A673 (cell line): ENCODE data around the gene ZNF541. TPM values are rescaled to one million over a fixed set of nuclear protein-coding genes. Genes with fewer than 3 reads are reported as not detected.

Experiments
- BruUV-seq: library from RNA; stranded (reverse); fragments of 400-500 nt; replicated peaks from 2 replicates; lab custom pipeline; 2021; lab: Mats Ljungman, UMichigan
- CTCF ChIA-PET: fragments of 300-600 bp; sonication (Branson Sonifier 250); formaldehyde crosslinking; loops from one replicate; lab custom pipeline; 2022; ENCODE audit warnings: antibody characterized with exemption; lab: Charles Lee
- POLR2A ChIA-PET: fragments of 300-600 bp; sonication (Branson Sonifier 250); formaldehyde crosslinking; loops from one replicate; lab custom pipeline; 2022; ENCODE audit warnings: antibody characterized with exemption; ENCODE audit not compliant: low non-redundant PET; lab: Charles Lee
- DNase-seq: peaks from one replicate; pipeline ENCODE4 v3.0.0-alpha.2; 2015; ENCODE audit warnings: low spot score
- H3K27ac ChIP-seq: fragments of 200-600 bp; sonication (generic); 2 replicates; pipeline ENCODE4 v1.5.1; 2016; ENCODE audit warnings: mixed run types, low read depth, mild to moderate bottlenecking, mixed read lengths, antibody characterized with exemption, low read length; ENCODE audit not compliant: poor library complexity, severe bottlenecking
- H3K27me3 ChIP-seq: fragments of 200-600 bp; sonication (generic); replicated peaks from 2 replicates; pipeline ENCODE4 v1.6.1; 2017; ENCODE audit warnings: mixed run types, low read depth, mild to moderate bottlenecking, mixed read lengths, antibody characterized with exemption, low read length; ENCODE audit not compliant: insufficient read depth, poor library complexity
- H3K36me3 ChIP-seq: fragments of 200-600 bp; sonication (generic); 2 replicates; pipeline ENCODE4 v1.6.1; 2016; ENCODE audit warnings: mixed run types, mild to moderate bottlenecking, mixed read lengths, antibody characterized with exemption, low read length; ENCODE audit not compliant: insufficient read depth, poor library complexity, severe bottlenecking
- H3K4me1 ChIP-seq: fragments of 200-600 bp; sonication (generic); 2 replicates; pipeline ENCODE4 v1.6.1; 2017; ENCODE audit warnings: mixed run types, mild to moderate bottlenecking, mixed read lengths, antibody characterized with exemption, low read length; ENCODE audit not compliant: insufficient read depth, poor library complexity, severe bottlenecking
- H3K4me3 ChIP-seq: fragments of 200-600 bp; sonication (generic); 2 replicates; pipeline ENCODE4 v1.5.1; 2016; ENCODE audit warnings: low read depth, mixed run types, mild to moderate bottlenecking, mixed read lengths, low read length; ENCODE audit not compliant: poor library complexity, severe bottlenecking
- H3K9me3 ChIP-seq: fragments of 200-600 bp; sonication (generic); 2 replicates; pipeline ENCODE4 v1.6.1; 2016; ENCODE audit warnings: mixed run types, low read depth, mild to moderate bottlenecking, mixed read lengths, antibody characterized with exemption, low read length; ENCODE audit not compliant: poor library complexity, severe bottlenecking
- CTCF ChIP-seq: fragments of 300-800, 200-600 bp; sonication (generic); conservative IDR thresholded peaks from 2 replicates; pipeline ENCODE4 v1.5.1; 2017; ENCODE audit warnings: low read depth, mild to moderate bottlenecking, antibody characterized with exemption, low read length, moderate library complexity, mixed read lengths
- EZH2 ChIP-seq: fragments of 200-600 bp; sonication (generic); IDR thresholded peaks from 2 replicates; pipeline ENCODE4 v1.6.1; 2017; ENCODE audit warnings: borderline replicate concordance, low read depth, mild to moderate bottlenecking, mixed read lengths, antibody characterized with exemption, low read length; ENCODE audit not compliant: poor library complexity, severe bottlenecking
- intact Hi-C: fragments of 100-400 bp; cut with micrococcal nuclease; formaldehyde crosslinking; loops from one replicate; pipeline ENCODE4 v1.10.0; 2022; ENCODE audit not compliant: unreplicated experiment
- total RNA-seq: library from RNA; stranded (reverse); gene quantifications from 2 replicates; pipeline ENCODE4 v1.2.3, GENCODE V29; 2021

The ZNF541 gene
- total RNA-seq, 1 experiment from 2014 or later: not detected

GRCh38 chr19:47598407-47599349 lies 25.7 kb upstream of the ZNF541 start:
- intact Hi-C loops: no loop called here
- H3K27ac ChIP-seq: peak overlapping the region; percentile 44
- ChIA-PET POLR2A (no interaction called here), CTCF (interaction anchor here (0.6 kb wide), 1 partner anchor 197 kb away, joined by 4 read pairs; no protein-coding TSS in a partner anchor)
- no peaks in the 10 kb centered on the region for H3K9me3 ChIP-seq
- H3K4me1 ChIP-seq: peaks cover 7% of the 10 kb centered on the region
- peak overlapping the region; percentile 38 for H3K4me3 ChIP-seq
- TF ChIP-seq CTCF (no peak), EZH2 (no peak)
- DNase-seq: peak; percentile 85
- H3K27me3 ChIP-seq: no peaks in the 10 kb centered on the region
- BruUV-seq: no TSS peak
- no peaks in the 10 kb centered on the region for H3K36me3 ChIP-seq

- H3K4me1 ChIP-seq: peaks cover 7% of the 10 kb centered on the region
- TF ChIP-seq CTCF (no peak), EZH2 (no peak)
- H3K27ac ChIP-seq: no peak overlapping the region
- BruUV-seq: no TSS peak
- no peak overlapping the region for H3K4me3 ChIP-seq
- no peak for DNase-seq
- H3K36me3 ChIP-seq: no peaks in the 10 kb centered on the region
- ChIA-PET CTCF (no interaction called here), POLR2A (no interaction called here)
- intact Hi-C loops: no loop called here
- H3K9me3 ChIP-seq: no peaks in the 10 kb centered on the region
- H3K27me3 ChIP-seq: no peaks in the 10 kb centered on the region
Measured at GRCh38 chr19:47595944-47596343, 23.0 kb upstream of the ZNF541 start.

- BruUV-seq: no TSS peak
- no peaks in the 10 kb centered on the region for H3K9me3 ChIP-seq
- peaks cover 3% of the 10 kb centered on the region for H3K4me1 ChIP-seq
- ChIA-PET POLR2A (no interaction called here), CTCF (interaction anchor here (0.7 kb wide), 1 partner anchor 68 kb away, joined by 4 read pairs; no protein-coding TSS in a partner anchor)
- TF ChIP-seq EZH2 (no peak), CTCF (no peak)
- no peak for DNase-seq
- no peak overlapping the region for H3K27ac ChIP-seq
- H3K36me3 ChIP-seq: no peaks in the 10 kb centered on the region
- intact Hi-C loops: no loop called here
- H3K27me3 ChIP-seq: no peaks in the 10 kb centered on the region
- H3K4me3 ChIP-seq: no peak overlapping the region
Measured at GRCh38 chr19:47593860-47594259, 20.9 kb upstream of the ZNF541 start.
